CD4-positive, alpha-beta T cell treated with Interleukin-15 for 4 hours (primary cell): ENCODE measurements around the gene CTSA.

Source experiments
- DNase-seq: peaks from one replicate; pipeline ENCODE4 v3.0.0-alpha.2; 2020; ENCODE audit warnings: low spot score

The CTSA gene

GRCh38 chr20:45890985-45891983 lies at the start of gene CTSA, which contains the start of gene NEURL2:
Gene CTSA (plus strand): TSS chr20:45891335. CDS start chr20:45891569, 234 bp downstream.
Gene NEURL2 (minus strand): TSS chr20:45891208. CDS start chr20:45890991, 217 bp downstream.
- peak; percentile 78 for DNase-seq

- DNase-seq = no peak
Observed at GRCh38 chr20:45841407-45842129, 49.6 kb upstream of the CTSA start.

- DNase-seq = no peak
Observed at GRCh38 chr20:45842169-45842812, 48.8 kb upstream of the CTSA start.

GRCh38 chr20:45843506-45843905 lies 47.6 kb upstream of the CTSA start:
- no peak for DNase-seq

GRCh38 chr20:45845452-45845851 lies 45.7 kb upstream of the CTSA start:
- DNase-seq = no peak

- no peak for DNase-seq
Observed at GRCh38 chr20:45848421-45848820, 42.7 kb upstream of the CTSA start.

- no peak for DNase-seq
Observed at GRCh38 chr20:45848969-45849582, 42.1 kb upstream of the CTSA start.

GRCh38 chr20:45850238-45850637 lies 40.9 kb upstream of the CTSA start:
- DNase-seq = no peak

- DNase-seq = no peak
Observed at GRCh38 chr20:45850926-45851325, 40.2 kb upstream of the CTSA start.

- DNase-seq = no peak
Observed at GRCh38 chr20:45851501-45851900, 39.6 kb upstream of the CTSA start.

GRCh38 chr20:45852326-45852725 lies 38.8 kb upstream of the CTSA start:
- DNase-seq = no peak

GRCh38 chr20:45853484-45853883 lies 37.7 kb upstream of the CTSA start:
- no peak for DNase-seq

- peak; percentile 100 for DNase-seq
Observed at GRCh38 chr20:45857114-45857881, 33.8 kb upstream of the CTSA start, which contains the start of the genes ACOT8 and ZSWIM3. Gene ACOT8 (minus strand): TSS chr20:45857392. CDS start chr20:45857315, 77 bp downstream. Gene ZSWIM3 (plus strand): TSS chr20:45857614. CDS start chr20:45857826, 212 bp downstream.

GRCh38 chr20:45857882-45858216 lies 33.3 kb upstream of the CTSA start:
- DNase-seq = peak; percentile 22

- no peak for DNase-seq
Observed at GRCh38 chr20:45859916-45860315, 31.2 kb upstream of the CTSA start.

- DNase-seq = no peak
Observed at GRCh38 chr20:45860560-45861220, 30.4 kb upstream of the CTSA start.

GRCh38 chr20:45861221-45862075 lies 29.7 kb upstream of the CTSA start:
- DNase-seq = no peak

GRCh38 chr20:45863543-45864470 lies 27.3 kb upstream of the CTSA start:
- DNase-seq = no peak
